Measurements from ENCODE around the gene KRT78. TPM values are rescaled to one million over a fixed set of nuclear protein-coding genes. Genes with fewer than 3 reads are reported as not detected.

The KRT78 gene
- total and polyA plus RNA-seq, 9 of the 15 experiments (the other 6 are each of a cell fraction or from before 2014, with no cell fraction given), result not detected

DNA sequence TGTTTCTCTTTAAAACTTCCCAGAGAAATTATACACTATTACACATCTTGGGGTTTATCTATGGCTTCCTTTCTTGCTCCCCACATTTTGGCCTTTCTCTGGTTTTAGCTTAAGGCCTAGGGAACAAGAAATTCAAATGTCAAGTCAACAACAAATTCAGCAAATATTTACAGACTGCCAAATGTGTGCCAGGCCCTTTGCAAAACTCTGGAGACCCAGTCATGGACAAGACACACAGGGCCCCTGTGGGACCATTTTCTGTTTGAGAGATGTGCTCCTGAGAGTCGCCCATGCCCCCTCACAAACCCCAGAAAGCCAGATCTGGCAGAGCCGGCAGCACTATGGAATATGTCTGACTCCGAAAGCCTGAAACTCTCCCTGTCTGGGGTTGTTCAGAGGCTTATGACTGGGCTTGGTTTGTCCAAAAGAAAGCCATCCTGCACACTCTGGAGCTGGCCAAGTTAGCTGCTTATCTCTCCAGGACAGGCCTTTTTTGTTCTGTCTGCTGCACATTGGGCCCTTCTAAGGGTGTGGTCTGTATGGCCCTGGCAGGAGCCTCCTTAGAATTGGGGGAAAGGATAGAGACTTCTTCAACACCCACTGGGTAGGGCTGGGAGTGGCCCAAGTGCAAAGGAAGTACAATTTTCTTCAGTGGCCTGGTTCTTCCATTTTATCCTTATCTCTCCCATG, 51.8 kb downstream of the KRT78 start (continued):
- TF ChIP-seq MGA (IDR thresholded peaks at IDR 0.05), result no peak
- TF ChIP-seq TRIM24 (IDR thresholded peaks at IDR 0.05), result peak; percentile 42 to 63; a peak in 3 of 4 replicates
- TF ChIP-seq STAT5B (CRISPR knock-in tag; IDR thresholded peaks at IDR 0.05), result no peak
- TF ChIP-seq SPI1 (IDR thresholded peaks at IDR 0.05; ENCODE audit: borderline replicate concordance, low read depth, low read length), result 0 out of 2 replicates have a peak, but pooled peaks have one; percentile 25
- no peak for TF ChIP-seq HMG20A (CRISPR knock-in tag; conservative IDR thresholded peaks at IDR 0.05)
- no peak for TF ChIP-seq WHSC1 (IDR thresholded peaks at IDR 0.05; ENCODE audit: low read length)
- no peak for TF ChIP-seq MXI1 (IDR thresholded peaks at IDR 0.05; ENCODE audit: low read depth, low read length)
- TF ChIP-seq ZNF232 (CRISPR knock-in tag; IDR thresholded peaks at IDR 0.05), result 0 out of 2 replicates have a peak, but pooled peaks have one; percentile 19
- no peak for TF ChIP-seq MYBL2 (IDR thresholded peaks at IDR 0.05; ENCODE audit: low read depth)
- TF ChIP-seq MYBL2 (CRISPR knock-in tag; IDR thresholded peaks at IDR 0.05; ENCODE audit: borderline replicate concordance), result no peak
- TF ChIP-seq KLF1 (tag; IDR thresholded peaks at IDR 0.05), result peak; percentile 71; the same call in 1 of the 2 replicates
- no peak for TF ChIP-seq COPS2 (conservative IDR thresholded peaks at IDR 0.05)
- TF ChIP-seq HDAC6 (IDR thresholded peaks at IDR 0.05; ENCODE audit: low read depth, low read length), result no peak
- TF ChIP-seq ATF6 (CRISPR knock-in tag; IDR thresholded peaks at IDR 0.05), result no peak
- peak; percentile 94 for TF ChIP-seq DPF2 (IDR thresholded peaks at IDR 0.05)
- peak; percentile 97 for TF ChIP-seq CTBP1 (IDR thresholded peaks at IDR 0.05; ENCODE audit: borderline replicate concordance)

Measured in K562 (cell line).